HG02852 (cell line): ENCODE data around the gene SPPL2A.
"Not testable (repeated sequence)": the region's sequence is repeated elsewhere in the genome, so short reads cannot be mapped to it uniquely, and the experiment has no call there.

Source experiments
- ATAC-seq: cut with Tn5 transposase; IDR thresholded peaks from one replicate; pipeline ENCODE4 v1.9.1; 2021; ENCODE audit warnings: mild to moderate bottlenecking, moderate library complexity; ENCODE audit not compliant: unreplicated experiment

The SPPL2A gene

GRCh38 chr15:50694634-50695165 is 70.8 kb downstream of the SPPL2A start:
- ATAC-seq: not testable (repeated sequence)

GRCh38 chr15:50687302-50687902 is 78.1 kb downstream of the SPPL2A start:
- peak; percentile 5 for ATAC-seq

GRCh38 chr15:50686469-50687301 is 78.8 kb downstream of the SPPL2A start, which contains the start of gene TRPM7:
TSS of gene TRPM7 (minus strand) at chr15:50686797. CDS start at chr15:50686533, 264 bp downstream.
- peak; percentile 77 for ATAC-seq

- ATAC-seq: peak; percentile 66
These were observed 79.5 kb downstream of the SPPL2A start for GRCh38 chr15:50685976-50686468.

- no peak for ATAC-seq
These were observed 80.1 kb downstream of the SPPL2A start for GRCh38 chr15:50685191-50685975.

GRCh38 chr15:50681467-50681866 is 84.0 kb downstream of the SPPL2A start:
- ATAC-seq: no peak

- no peak for ATAC-seq
These were observed 88.6 kb downstream of the SPPL2A start for GRCh38 chr15:50676799-50677483.

GRCh38 chr15:50675535-50676144 is 89.9 kb downstream of the SPPL2A start:
- ATAC-seq: no peak

GRCh38 chr15:50670115-50670514 is 95.4 kb downstream of the SPPL2A start:
- no peak for ATAC-seq

- no peak for ATAC-seq
These were observed 95.9 kb downstream of the SPPL2A start for GRCh38 chr15:50669611-50670010.

- no peak for ATAC-seq
These were observed 99.6 kb downstream of the SPPL2A start for GRCh38 chr15:50665938-50666337.

- no peak for ATAC-seq
These were observed 110.0 kb downstream of the SPPL2A start for GRCh38 chr15:50655555-50655954.

- no peak for ATAC-seq
These were observed 112.3 kb downstream of the SPPL2A start for GRCh38 chr15:50653156-50653743.

- no peak for ATAC-seq
These were observed 112.8 kb downstream of the SPPL2A start for GRCh38 chr15:50652671-50653070.
